ENCODE data around the gene TAL1.

DNA sequence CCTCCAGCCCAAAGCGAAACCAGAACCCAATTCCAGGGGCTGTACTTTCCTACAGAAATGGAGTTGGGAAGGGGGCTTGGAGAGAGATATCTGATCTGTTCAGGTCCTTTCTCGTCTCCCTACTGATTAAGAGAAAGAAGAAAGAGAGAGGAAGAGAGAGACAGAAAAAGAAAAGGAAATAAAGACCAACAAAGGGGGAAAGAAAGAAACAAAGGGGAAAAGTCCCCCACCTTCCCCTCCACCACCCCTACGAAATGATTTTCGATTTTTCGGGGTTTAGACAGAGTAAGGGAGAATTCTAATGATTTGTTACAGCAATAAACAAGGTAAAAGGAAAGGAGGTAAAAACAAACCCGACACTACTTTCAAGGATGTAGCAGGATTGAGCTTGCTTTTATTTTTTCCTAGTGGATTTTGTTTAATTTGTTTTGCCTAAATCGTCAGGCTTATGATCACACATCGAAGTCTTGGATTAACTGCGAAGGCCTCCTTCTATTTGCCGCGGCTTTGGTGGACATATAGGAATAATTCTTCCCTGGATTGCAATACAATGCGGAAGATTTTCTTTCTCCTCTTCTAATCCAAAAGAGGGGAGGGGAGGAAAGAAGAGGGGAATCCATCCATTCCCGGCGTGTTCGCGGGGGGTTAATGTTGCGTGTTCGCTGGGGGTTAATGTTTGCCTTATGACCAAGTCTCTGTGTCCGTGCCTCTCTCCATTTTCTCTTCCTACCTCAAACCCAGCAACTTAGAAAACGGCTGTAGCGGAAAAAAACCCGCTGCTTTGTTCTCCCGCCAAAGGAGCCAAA lies 1.9 kb downstream of the TAL1 start:
- TF ChIP-seq, protein P1, sequence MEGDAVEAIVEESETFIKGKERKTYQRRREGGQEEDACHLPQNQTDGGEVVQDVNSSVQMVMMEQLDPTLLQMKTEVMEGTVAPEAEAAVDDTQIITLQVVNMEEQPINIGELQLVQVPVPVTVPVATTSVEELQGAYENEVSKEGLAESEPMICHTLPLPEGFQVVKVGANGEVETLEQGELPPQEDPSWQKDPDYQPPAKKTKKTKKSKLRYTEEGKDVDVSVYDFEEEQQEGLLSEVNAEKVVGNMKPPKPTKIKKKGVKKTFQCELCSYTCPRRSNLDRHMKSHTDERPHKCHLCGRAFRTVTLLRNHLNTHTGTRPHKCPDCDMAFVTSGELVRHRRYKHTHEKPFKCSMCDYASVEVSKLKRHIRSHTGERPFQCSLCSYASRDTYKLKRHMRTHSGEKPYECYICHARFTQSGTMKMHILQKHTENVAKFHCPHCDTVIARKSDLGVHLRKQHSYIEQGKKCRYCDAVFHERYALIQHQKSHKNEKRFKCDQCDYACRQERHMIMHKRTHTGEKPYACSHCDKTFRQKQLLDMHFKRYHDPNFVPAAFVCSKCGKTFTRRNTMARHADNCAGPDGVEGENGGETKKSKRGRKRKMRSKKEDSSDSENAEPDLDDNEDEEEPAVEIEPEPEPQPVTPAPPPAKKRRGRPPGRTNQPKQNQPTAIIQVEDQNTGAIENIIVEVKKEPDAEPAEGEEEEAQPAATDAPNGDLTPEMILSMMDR (IDR thresholded peaks at IDR 0.05), result no peak
- no peak for TF ChIP-seq ZFX (IDR thresholded peaks at IDR 0.05; ENCODE audit: borderline replicate concordance)
